NCI-H2029 (cell line): ENCODE results near the gene MMP23B.

Experiments used
- DNase-seq: peaks from one replicate; lab custom pipeline; 2025; lab: John Stamatoyannopoulos, UW

Gene MMP23B

DNA sequence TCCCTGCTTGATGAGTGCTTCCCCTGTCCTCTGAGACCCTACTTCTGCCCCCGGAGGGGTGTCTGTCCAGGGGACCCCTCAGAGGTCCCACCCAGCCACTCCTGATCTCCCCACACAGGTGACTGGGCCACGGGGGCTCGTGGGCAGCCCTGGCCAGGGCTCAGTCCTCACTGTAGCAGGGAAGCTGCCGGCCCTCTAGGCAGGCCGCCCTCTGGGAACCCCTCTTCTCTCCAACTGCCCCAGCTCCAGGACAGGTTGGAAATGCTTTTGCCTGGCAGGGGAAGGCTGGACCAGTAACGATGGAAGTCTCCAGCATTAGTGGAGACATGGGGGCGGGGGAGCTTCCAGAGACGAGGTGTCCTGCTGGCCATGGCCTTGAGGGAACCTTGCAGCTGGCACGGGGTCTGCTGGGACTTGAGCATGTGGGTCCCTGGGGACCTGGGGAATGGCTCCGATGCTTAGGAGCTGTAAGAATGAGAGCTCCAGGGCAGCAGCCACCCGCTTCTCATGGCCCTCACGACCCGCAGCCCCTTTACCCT lies 28.9 kb upstream of the MMP23B start:
- no peak for DNase-seq

DNA sequence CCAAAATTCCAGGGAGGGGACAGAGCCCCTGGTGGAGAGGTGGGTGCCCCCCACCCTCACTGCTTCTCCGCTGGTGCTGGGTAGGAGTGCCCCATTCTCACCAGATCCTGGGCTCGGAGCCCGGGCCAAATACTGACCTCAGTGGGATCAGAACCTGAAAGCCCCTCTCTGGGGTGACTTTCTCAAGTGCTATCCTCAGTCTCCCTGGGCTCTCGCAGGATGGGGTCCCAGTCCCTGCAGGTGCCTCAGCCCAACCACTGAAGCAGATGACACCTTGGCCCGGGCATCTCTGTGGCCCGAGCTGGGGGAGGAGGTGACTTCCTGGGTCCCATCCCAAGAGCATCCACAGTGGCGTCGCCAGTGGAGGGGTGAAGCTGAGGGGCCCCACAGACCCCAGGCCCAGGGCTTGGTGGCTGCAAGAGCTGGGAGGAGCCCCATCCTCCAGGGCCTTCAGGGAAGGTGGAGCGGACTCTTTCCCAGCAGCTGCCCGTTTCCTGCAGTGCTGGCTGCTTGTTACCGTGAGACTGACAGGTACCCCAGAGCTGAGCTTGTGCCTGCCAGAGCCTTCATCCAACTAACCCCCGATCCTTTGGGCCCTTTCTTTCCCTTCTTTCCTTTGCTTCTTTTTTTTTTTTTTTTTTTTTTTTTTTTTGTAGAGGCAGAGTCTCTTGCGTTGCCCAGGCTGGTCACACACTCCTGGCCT lies 28.2 kb upstream of the MMP23B start:
- no peak for DNase-seq

DNA sequence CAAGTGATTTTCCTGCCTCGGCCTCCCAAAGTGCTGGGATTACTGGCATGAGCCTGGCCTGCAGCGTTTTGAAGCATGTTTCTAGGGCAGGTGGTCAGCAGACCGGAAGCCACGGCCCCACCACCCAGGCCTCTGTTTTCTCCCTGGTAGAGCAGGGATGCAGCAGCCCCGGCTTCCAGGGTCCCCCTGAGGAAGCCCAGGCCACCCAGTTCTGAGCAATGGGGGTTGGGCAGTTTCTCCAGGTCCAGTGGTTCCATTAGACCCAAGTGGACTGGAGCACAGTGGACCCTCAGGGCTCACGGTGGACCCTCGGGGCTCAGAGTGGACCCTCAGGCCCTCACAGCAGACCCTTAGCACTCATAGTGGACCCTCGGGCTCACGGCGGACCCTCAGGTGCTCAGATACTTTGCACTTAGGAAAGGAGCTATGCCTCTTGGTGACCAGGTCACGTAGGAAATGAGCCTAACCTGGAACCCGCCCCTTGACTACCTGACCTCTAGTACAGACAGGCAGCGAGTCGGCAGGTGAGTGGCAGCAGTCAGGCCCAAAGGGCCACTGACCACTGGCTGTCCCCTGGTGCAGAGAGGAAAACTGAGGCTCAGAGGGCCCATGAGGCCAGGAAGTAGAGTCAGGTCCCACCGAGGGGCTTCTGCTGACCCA lies 27.5 kb upstream of the MMP23B start:
- DNase-seq = no peak

DNA sequence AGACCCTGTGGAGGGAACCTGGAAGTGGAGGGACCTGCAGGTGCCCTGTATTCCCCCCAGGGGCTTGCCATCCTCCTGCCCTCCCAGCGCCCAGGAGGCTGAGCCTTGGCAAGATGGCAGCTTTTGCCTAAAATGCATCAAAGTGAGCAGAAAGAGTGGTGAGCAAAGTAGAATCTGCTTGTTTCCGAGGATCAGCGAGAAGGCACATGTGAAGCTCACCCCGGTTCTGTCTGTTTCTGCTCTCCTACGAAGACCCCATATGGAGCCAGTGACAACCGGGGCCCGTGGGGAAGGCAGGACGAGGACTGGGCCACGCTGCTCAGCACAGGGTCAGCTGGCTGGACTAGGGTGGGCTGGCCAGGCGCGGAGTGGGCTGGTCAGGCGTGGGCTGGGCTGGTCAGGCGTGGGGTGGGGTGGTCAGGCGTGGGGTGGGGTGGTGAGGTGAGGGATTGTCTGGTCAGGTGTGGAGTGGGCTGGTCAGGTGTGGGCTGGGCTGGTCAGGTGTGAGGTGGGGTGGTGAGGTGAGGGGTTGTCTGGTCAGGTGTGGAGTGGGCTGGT lies 26.9 kb upstream of the MMP23B start:
- DNase-seq = no peak

DNA sequence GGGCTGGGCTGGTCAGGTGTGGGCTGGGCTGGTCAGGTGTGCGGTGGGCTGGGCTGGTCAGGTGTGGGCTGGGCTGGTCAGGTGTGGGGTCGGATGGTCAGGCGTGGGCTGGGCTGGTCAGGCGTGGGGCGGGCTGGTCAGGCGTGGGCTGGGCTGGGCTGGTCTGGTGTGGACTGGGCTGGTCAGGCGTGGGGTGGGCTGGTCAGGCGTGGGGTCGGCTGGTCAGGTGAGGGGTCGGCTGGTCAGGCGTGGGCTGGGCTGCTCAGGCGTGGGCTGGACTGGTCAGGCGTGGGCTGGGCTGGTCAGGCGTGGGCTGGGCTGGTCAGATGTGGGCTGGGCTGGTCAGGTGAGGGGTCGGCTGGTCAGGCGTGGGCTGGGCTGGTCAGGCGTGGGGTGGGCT lies 26.2 kb upstream of the MMP23B start:
- DNase-seq = no peak

DNA sequence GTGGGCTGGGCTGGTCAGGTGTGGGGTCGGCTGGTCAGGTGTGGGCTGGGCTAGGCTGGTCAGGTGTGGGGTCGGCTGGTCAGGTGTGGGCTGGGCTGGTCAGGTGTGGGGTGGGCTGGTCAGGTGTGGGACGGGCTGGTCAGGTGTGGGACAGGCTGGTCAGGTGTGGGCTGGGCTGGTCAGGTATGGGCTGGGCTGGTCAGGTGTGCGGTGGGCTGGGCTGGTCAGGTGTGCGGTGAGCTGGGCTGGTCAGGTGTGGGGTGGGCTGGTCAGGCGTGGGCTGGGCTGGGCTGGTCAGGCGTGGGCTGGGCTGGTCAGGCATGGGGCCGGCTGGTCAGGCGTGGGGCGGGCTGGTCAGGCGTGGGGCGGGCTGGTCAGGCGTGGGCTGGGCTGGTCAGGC lies 25.7 kb upstream of the MMP23B start:
- no peak for DNase-seq

DNA sequence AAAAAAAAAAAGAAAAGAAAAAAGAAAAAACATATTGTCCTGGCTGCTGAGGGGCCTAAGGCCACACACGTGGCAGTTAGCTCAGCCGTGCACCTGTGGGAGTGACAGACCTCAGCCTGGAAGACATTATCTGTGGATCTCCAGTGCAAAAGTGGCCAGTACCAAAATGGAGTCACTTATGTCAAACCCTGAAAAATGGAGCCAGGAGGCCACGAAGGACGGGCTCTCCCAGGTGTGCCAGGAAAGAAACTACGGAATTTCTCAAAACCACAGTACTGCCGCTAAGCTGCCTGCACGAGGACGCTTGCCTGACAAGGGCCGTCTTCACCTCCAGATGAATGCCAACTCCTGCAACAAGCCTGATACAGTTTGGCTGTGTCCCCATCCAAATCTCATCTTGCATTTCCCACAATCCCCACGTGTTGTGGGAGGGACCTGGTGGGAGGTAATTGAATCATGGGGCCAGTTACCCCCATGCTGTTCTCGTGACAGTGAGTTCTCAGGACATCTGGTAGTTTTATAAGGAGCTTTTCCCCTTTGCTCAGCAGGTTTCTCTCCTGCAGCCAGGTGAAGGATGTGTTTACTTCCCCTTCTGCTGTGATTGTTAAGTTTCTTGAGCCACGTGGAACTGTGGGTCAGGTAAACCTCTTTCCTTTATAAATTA lies 22.0 kb upstream of the MMP23B start:
- no peak for DNase-seq

DNA sequence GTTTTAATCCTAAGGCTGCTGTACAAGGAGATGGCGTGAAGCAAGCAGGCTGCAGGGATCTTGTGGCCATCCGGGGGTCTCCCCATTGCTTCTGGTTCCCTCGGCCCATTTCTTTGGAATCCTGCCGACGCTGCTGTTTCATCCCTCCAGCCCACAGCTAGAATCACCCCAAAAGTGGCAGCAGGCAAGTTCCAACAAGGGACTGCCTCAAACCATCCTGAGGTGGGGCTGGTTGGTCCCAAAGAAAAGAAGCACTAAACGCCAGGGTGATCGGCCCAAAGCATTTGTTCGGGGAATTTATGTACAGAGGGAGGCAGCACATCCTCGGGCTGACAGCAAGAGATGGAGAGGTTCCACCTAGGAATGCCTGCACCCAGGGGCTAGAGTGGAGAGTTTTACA lies 21.2 kb upstream of the MMP23B start:
- DNase-seq = no peak

DNA sequence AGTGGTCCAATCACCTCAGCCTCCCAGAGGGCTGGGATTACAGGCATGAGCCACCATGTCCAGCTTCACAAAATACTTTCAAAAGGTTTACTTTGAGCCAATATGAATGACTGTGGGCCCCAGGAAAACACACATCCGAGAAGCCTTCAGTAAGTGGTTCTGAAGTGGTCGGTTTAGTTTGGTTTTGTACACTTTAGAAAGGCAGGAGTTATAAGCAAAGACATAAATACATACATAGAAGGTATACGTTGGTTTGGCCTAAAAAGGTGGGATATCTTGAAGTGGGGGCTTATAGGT lies 19.9 kb upstream of the MMP23B start:
- DNase-seq = no peak

DNA sequence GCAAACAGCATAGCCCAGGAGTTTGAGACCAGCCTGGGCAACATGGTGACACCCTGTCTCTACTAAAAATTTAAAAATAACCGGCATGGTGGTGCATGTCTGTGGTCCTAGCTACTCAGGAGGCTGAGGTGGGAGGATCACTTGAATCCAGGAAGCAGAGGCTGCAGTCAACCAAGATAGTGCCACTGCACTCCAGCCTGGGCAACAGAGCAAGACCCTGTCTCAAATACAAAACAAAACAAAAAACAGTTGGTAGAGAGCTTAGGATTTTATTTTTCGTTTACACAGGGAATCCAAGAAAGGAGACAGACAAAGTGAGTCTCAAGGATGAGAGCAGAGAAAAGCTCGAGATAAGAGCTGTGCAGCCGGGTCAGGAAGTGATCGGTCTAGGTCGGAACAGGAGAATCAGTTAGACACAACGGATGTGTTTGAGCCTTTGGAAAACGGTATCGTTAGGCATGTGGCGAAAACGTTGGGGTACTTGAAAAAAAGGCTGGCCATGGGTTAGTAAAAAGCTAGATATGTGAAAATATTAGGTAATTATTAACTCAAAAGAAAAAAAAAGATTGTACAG lies 18.4 kb upstream of the MMP23B start:
- DNase-seq = no peak

DNA sequence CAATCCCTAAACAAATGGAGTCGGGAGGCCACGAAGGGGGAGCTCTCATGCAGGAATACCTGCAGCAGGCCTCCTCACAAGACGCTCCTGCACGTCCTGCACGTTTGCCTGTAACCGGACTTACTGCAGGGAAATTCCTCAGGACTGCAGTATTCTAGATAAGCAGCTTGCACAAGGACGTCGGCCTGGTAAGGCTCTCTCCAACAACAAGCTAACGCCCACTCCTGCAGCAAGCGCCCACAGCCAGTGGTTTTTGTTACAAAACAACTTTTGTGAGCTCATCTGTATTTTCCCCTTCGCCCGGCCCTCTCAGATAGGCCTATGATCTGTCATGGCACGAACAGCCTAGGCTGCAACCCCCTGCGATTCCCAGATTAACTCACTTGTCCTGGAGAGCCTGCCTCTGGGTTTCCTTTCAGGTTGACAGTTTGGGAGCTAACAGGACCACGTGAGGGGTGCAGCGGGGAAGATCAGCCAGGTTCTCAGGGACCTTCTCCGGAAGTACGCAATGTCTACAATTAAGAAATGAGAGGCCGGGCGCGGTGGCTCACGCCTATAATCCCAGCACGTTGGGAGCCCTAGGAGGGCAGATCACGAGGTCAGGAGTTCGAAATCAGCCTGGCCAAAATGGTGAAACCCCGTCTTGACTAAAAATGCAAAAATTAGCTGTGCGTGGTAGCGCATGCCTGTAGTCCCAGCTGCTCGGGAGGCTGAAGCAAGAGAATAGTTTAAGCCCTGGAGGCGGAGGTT lies 17.6 kb upstream of the MMP23B start:
- DNase-seq = no peak

DNA sequence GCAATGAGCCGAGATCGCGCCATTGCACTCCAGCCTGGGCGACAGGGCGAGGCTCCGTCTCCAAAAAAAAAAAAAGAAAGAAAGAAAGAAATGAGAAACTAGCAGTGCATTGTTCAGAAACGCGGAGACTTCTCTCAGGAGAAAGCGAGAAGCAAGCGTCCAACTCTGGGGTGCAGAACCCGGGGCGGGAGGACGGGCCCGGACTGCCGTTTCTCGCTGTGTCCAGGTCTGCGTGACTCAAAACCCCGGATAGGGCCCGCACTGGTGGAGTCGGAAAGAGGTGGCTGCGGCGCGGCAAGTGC lies 17.1 kb upstream of the MMP23B start:
- DNase-seq = no peak

DNA sequence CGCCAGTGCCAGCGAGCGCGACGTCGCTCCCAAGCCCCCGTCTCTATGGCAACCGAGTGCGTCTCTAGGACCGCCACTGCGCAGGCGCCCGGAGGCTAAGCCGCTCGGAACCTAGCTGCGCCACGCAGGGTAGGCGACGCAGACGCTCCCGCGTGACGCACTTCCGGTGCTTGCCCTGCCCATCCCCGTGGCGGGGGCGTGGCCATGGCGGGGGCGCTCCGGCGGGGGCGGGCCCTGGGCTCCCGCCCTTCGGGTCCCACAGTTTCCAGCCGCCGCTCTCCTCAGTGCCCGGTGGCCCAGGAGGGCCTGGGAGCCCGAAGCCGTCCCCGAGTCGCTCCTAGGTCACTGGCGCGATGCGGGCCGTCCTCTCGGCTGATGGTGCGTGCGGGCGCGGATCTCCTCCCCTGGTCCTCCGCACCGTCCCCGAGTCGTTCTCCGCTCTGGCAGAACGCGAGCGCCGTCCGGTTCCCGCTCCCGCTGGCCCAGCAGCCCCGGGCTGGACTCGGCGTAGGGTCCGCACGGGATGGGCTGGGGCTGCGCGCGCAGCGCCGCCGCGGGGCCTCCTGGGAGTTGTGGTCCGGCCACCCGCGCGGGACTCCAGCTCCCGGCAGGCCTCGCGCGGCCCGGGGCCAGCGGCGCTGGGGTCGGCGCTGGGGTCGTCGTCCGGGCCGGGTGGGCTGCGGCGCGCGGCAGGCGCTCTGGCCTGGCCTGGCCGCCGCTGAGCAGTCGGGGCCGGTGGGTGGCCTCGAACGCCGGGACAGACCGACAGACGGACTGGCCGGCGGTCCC lies 16.5 kb upstream of the MMP23B start, which contains the start of gene MIB2:
TSS of gene MIB2 (plus strand) at position 245 of the 789 bp plus-strand sequence. CDS start 7,953 bp downstream, outside the sequence.
- DNase-seq = peak; percentile 95

DNA sequence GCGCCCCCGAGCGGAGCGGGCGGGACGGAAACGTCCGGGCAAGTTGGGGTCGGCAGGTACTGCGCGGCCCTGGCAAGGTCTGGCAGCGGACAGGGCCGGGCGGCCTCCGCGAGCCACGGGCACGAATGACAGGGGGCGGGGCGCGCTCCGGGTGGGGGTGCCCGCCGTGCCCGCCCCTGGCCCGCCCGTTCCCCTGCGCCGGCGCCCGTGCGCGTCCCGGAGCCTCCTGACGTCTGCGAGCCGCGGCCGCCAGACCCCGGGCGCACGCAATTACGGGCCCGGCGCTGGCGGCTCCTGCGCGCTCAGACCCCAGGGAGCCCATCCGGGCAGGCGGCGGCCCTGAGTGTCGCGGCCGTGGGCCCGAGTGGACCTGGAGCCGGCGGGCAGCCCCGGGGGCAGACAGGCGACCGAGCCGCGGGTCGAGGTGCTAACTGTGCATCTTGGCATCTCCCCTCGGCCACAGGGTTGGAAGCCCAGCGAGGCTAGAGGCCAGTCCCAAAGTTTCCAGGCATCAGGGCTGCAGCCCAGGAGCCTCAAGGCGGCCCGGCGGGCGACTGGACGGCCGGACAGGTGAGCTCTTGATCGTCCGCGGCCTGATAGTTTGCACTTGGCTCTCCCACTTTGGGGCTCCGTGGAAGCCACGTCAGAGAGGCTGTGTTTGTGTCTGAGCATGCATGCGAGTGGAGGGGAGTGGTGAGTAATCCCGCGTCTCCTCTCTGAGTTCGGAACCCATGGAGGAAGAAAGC lies 15.8 kb upstream of the MMP23B start:
- no peak for DNase-seq

DNA sequence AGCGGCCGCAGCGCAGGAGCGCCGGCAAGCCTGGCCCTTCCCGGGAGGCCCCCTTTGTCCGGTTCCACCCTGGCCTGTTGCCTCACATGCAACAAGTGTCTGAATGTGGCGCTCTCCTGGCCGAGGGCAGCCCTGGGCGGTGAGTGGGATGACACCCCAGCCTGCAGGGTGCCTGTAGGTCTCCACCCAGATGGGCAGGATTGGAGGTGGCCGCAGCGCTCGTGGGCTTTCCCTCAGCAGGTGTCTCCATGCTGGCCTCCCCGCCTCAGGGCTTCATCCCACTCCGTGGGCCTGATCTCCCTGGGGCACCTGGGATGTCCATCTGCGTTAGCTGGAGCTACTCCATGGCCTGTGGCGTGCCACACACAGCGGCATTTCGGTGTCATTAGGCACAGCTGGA lies 15.1 kb upstream of the MMP23B start:
- no peak for DNase-seq

DNA sequence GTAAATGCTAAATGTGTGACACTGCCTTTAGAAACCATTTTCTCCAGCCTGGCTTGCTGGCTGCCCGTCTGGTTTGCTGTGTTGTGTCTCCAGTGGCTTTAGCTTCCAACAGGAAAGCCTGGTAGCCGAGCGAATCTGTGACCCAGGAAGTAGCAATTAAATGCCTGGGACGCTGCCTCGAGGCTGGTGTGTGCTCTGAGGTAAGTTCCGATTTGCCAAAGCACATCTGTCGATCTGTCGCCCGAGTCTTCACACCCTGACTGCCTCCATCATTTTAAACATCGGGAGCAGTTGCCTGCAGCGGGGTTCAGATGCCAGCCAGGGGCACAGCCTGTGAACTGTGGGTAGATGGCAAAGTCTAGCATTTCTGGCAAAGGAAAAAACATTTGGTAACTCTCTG lies 14.5 kb upstream of the MMP23B start:
- no peak for DNase-seq

DNA sequence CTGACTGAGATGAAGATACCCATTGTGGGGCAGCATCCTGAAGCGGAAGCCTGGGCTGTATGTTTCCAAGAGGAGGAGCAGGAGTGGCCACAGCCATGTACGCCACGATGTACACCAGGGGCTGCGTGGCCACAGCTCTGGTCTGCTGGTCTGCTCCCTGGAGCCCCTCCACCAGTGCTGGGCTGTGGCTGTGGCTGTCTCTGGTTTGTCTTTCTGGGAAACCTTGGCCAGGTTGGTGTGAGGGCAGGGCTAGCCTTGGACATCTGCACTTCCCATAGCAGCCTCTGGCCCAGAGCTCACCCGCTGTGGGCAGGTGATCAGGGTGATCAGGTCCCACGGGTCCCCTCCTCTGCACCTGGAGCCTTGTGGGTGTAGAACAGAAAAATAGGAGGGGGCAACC lies 14.0 kb upstream of the MMP23B start:
- DNase-seq = no peak

DNA sequence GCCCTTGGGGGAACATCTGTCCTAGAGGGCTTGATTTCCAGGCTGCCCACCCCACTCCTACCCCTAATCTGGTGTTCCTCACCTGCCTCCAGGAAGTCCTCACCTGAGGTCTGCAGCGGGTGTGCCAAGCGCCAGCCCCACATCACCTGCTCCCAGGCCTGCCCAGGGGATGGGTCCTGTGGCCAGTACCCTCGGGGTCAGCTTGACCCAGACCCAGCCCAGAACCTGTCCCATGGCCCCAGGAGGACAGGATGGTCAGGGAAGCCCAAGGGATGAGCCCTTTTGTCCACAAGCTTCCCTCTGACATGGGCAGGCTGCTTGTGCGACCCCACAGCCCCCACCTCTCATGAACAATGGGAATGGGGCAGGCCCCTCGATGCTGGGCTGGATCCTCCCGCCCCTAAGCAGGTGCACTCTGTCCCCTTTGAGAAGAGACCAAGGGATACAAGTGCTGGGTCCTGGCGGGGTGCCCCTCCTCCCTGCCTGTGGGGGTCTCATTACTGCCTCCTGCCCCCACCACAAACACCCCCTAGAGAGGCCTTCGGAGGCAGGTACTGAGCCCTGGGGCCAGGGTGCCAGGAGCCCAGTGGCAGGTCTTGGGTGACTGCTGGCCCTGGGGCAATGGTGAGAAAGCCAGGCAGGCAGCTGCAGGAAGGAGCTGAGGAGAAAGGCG lies 13.4 kb upstream of the MMP23B start:
- no peak for DNase-seq

DNA sequence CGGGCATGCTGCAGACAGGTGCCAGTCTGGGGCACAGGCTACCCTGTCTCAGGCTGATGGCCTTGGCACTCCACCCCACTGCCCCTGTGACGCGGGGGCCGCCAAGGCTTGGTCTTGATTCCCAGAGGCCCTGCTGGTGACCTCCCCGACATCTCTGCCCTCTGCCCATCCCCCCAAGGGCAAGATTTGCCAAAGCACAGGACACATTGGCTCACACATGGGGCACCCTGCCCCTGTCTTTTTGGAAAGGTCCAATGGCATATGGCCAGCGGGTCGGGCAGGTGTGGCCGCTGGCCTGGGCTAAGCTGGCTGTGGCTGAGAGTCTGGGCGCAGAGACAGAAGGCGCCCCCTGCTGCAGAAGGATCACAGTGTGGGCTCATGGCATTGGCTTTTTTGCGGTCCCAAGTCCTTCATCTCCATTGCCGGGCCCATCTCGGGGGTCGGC lies 12.0 kb upstream of the MMP23B start:
- no peak for DNase-seq
